CD8-positive, alpha-beta memory T cell (primary cell): ENCODE measurements around the gene UCHL3. TPM values are rescaled to one million over a fixed set of nuclear protein-coding genes. Genes with fewer than 3 reads are reported as not detected.

ENCODE experiments used
- CTCF ChIA-PET: fragments of 350-600 bp; sonication (Branson Sonifier 250); formaldehyde crosslinking; loops from one replicate; lab custom pipeline; 2021; ENCODE audit warnings: antibody characterized with exemption; lab: Charles Lee
- POLR2A ChIA-PET: fragments of 350-600 bp; sonication (Branson Sonifier 250); formaldehyde crosslinking; loops from one replicate; lab custom pipeline; 2021; ENCODE audit warnings: antibody characterized with exemption; lab: Charles Lee
- DNase-seq, 5 donors: peaks; one replicate each; pipeline versions ENCODE4 v3.0.0 to v3.0.0-alpha.2; 2020 to 2022; ENCODE audit warnings: mixed read lengths in 1 of 5
- H3K27ac ChIP-seq: one replicate; pipeline ENCODE4 v1.7.0; 2013; ENCODE audit warnings: low read depth, mild to moderate bottlenecking, low read length, moderate library complexity
- H3K27me3 ChIP-seq: 2 replicates; pipeline ENCODE4 v1.7.0; 2013; ENCODE audit warnings: low read length, mild to moderate bottlenecking; ENCODE audit not compliant: insufficient read depth, poor library complexity, severe bottlenecking
- H3K36me3 ChIP-seq: 2 replicates; pipeline ENCODE4 v1.7.0; 2013; ENCODE audit warnings: mild to moderate bottlenecking, low read length, moderate library complexity; ENCODE audit not compliant: insufficient read depth
- H3K4me1 ChIP-seq: 2 replicates; pipeline ENCODE4 v1.7.0; 2013; ENCODE audit warnings: mild to moderate bottlenecking, low read length, moderate library complexity; ENCODE audit not compliant: insufficient read depth
- H3K4me3 ChIP-seq: 2 replicates; pipeline ENCODE4 v1.7.0; 2013; ENCODE audit warnings: mild to moderate bottlenecking, low read length
- H3K9me3 ChIP-seq: 2 replicates; pipeline ENCODE4 v1.7.0; 2013; ENCODE audit warnings: mild to moderate bottlenecking, low read length
- H3K27ac Mint-ChIP-seq, 8 donors: one replicate each; pipeline ENCODE4 v1.8.0; 2020 to 2021; ENCODE audit warnings: mixed read lengths in 8 of 8, mild to moderate bottlenecking in 6 of 8, inconsistent platforms in 3 of 8, moderate library complexity in 3 of 8
- H3K27me3 Mint-ChIP-seq, 2 donors: one replicate each; pipeline ENCODE4 v1.8.0; 2020 to 2021; ENCODE audit warnings: mixed read lengths in 2 of 2, mild to moderate bottlenecking in 1 of 2, moderate library complexity in 1 of 2
- H3K36me3 Mint-ChIP-seq, 3 donors: one replicate each; pipeline ENCODE4 v1.8.0; 2020 to 2021; ENCODE audit warnings: mixed read lengths in 3 of 3, inconsistent platforms in 1 of 3, mild to moderate bottlenecking in 1 of 3
- H3K4me1 Mint-ChIP-seq, 3 donors: one replicate each; pipeline ENCODE4 v1.8.0; 2020 to 2021; ENCODE audit warnings: mixed read lengths in 3 of 3, inconsistent platforms in 1 of 3, mild to moderate bottlenecking in 1 of 3
- H3K4me3 Mint-ChIP-seq, 7 donors: one replicate each; pipeline ENCODE4 v1.8.0; 2020 to 2021; ENCODE audit warnings: mixed read lengths in 7 of 7, mild to moderate bottlenecking in 6 of 7, moderate library complexity in 4 of 7, inconsistent platforms in 2 of 7
- H3K9me3 Mint-ChIP-seq, 5 donors: one replicate each; pipeline ENCODE4 v1.8.0; 2020 to 2022; ENCODE audit warnings: mixed read lengths in 5 of 5, mild to moderate bottlenecking in 3 of 5, moderate library complexity in 2 of 5, inconsistent platforms in 1 of 5
- polyA plus RNA-seq: library from polyadenylated mRNA; unstranded; fragments of 300-500 nt; fragmentation: Illumina TruSeq; gene quantifications from one replicate; pipeline ENCODE4 v1.2.3, GENCODE V29; 2021
- total RNA-seq, 2 experiments: library from RNA; stranded (reverse); gene quantifications; one replicate each; pipeline ENCODE4 v1.2.3, GENCODE V29; 2021

The UCHL3 gene
- total and polyA plus RNA-seq, 3 experiments from 2014 or later: 37.1 to 47.3 (median 38.3) TPM

- Mint-ChIP-seq H3K27ac (no peak overlapping the region), H3K4me3 (no peak overlapping the region), H3K4me1 (no peaks in the 10 kb centered on the region), H3K36me3 (peaks cover 0 to 7% (median 2%) of the 10 kb centered on the region in 3 donors), H3K9me3 (no peaks in the 10 kb centered on the region), H3K27me3 (peaks cover 0 to 4% of the 10 kb centered on the region in 2 donors)
- ChIA-PET CTCF (no interaction called here), POLR2A (no interaction called here)
- no peak for DNase-seq
- Histone ChIP-seq H3K9me3 (no peaks in the 10 kb centered on the region), H3K36me3 (no peaks in the 10 kb centered on the region), H3K4me1 (no peaks in the 10 kb centered on the region), H3K4me3 (no peak overlapping the region), H3K27me3 (no peaks in the 10 kb centered on the region), H3K27ac (no peak overlapping the region)
Observed at GRCh38 chr13:75645141-75645540, 95.5 kb downstream of the UCHL3 start.

DNA sequence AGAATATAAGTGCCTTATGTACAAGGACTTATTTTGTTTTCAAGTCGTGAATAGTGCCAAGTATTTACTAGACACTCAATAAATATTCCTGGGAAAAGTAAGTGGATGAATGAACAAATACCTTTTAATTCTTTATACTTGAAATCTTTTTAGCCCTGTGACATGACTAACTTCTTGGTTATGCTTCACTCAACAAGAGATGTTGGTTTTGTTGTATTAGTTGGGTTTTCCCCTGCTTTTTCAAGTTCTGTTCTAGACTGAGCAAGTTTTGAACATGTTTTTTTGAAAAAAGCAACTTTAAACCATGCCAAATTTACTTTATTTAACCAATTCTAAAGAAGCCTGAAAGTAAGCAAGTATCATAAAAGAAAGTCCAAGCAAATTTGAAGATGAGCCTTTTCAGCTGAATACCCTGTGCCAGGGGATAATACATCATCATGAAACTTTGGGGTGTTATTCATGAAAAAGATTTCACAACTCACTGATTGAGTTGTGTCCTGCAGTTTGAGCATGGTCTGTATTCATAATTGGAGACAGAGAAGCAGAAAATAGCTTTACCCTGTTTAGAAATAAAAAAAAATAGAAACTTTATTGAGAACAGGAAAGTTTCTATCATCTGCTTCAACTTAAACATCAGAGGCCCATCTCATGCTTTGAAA lies 97.7 kb downstream of the UCHL3 start:
- Mint-ChIP-seq H3K27me3 (no peaks in the 10 kb centered on the region), H3K27ac (no peak overlapping the region), H3K4me3 (no peak overlapping the region), H3K4me1 (no peaks in the 10 kb centered on the region), H3K9me3 (no peaks in the 10 kb centered on the region), H3K36me3 (peaks cover 0 to 9% (median 2%) of the 10 kb centered on the region in 3 donors)
- DNase-seq: no peak
- no peaks in the 10 kb centered on the region for H3K4me1 ChIP-seq
- H3K36me3 ChIP-seq: no peaks in the 10 kb centered on the region
- no peak overlapping the region for H3K27ac ChIP-seq
- H3K4me3 ChIP-seq: no peak overlapping the region
- CTCF ChIA-PET: no interaction called here
- no peaks in the 10 kb centered on the region for H3K27me3 ChIP-seq
- POLR2A ChIA-PET: no interaction called here
- no peaks in the 10 kb centered on the region for H3K9me3 ChIP-seq

DNA sequence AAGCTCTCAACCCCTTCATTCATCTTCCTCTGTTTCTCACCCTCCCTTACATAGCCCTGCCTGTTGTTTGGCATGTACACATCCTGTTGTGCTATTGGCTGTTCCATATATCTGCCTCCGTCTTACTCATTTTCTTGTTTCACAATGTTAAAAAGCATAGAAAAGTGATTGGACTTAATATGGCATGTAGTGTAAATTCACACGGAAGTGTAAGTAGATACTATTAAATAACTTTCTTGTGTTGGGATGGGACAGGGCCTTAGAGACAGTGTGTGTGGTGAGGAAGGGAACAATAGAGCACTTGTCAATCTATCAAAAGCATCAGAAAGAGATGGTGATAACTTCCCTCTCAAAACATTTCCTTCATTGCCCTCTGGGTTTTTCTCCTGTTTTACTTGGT lies 98.9 kb downstream of the UCHL3 start:
- no peak for DNase-seq
- Mint-ChIP-seq H3K4me1 (no peaks in the 10 kb centered on the region), H3K9me3 (no peaks in the 10 kb centered on the region), H3K36me3 (peaks cover 0 to 9% (median 2%) of the 10 kb centered on the region in 3 donors), H3K27me3 (no peaks in the 10 kb centered on the region), H3K27ac (no peak overlapping the region), H3K4me3 (no peak overlapping the region)
- Histone ChIP-seq H3K4me3 (no peak overlapping the region), H3K9me3 (no peaks in the 10 kb centered on the region), H3K36me3 (no peaks in the 10 kb centered on the region), H3K4me1 (no peaks in the 10 kb centered on the region), H3K27me3 (no peaks in the 10 kb centered on the region), H3K27ac (no peak overlapping the region)
- ChIA-PET POLR2A (no interaction called here), CTCF (no interaction called here)

DNA sequence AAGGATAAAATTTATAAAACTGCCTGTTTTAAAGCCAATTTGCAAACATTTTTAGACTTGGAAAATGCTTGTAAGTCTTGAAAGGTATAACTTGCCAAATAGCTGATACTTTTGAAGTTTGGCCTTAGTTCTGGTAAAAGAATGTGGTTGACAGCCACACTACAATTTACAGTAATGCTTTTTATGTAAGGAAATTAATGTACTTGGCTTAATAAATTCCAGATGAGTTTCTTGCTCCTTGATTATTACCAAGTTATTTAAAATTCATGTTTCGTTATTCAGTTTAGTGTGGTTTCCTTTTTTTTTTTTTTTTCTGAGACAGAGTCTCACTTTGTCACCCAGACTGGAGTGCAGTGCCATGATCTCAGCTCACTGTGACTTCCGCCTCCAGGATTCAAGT lies 101.4 kb downstream of the UCHL3 start:
- Mint-ChIP-seq H3K27ac (no peak overlapping the region), H3K9me3 (no peaks in the 10 kb centered on the region), H3K4me1 (no peaks in the 10 kb centered on the region), H3K27me3 (no peaks in the 10 kb centered on the region), H3K4me3 (no peak overlapping the region), H3K36me3 (peaks cover 0 to 10% (median 2%) of the 10 kb centered on the region in 3 donors)
- no peaks in the 10 kb centered on the region for H3K4me1 ChIP-seq
- DNase-seq: no peak
- no peaks in the 10 kb centered on the region for H3K27me3 ChIP-seq
- ChIA-PET CTCF (no interaction called here), POLR2A (no interaction called here)
- H3K4me3 ChIP-seq: no peak overlapping the region
- no peaks in the 10 kb centered on the region for H3K9me3 ChIP-seq
- H3K27ac ChIP-seq: no peak overlapping the region
- H3K36me3 ChIP-seq: no peaks in the 10 kb centered on the region

DNA sequence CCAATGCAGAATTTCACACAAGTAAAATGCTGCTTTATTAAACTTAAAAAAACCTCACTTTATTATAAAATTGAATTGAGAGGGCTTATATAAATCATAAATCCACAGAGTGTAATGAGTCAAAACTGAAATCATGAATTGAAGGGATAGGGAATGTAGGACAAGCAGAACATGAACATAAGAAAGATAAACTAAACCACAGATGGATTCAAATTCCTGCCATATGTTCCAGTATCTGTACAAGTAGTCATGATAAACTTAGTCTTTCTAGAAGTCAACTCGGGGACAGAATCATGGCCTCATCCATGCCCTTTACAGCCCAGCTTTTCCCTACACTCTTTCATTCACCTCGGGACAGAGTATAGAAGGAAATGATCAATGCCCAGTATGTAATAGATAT lies 103.1 kb downstream of the UCHL3 start:
- Histone ChIP-seq H3K4me1 (no peaks in the 10 kb centered on the region), H3K27me3 (no peaks in the 10 kb centered on the region), H3K27ac (no peak overlapping the region), H3K36me3 (no peaks in the 10 kb centered on the region), H3K4me3 (no peak overlapping the region), H3K9me3 (no peaks in the 10 kb centered on the region)
- Mint-ChIP-seq H3K9me3 (no peaks in the 10 kb centered on the region), H3K4me3 (no peak overlapping the region), H3K27me3 (no peaks in the 10 kb centered on the region), H3K27ac (no peak overlapping the region), H3K4me1 (no peaks in the 10 kb centered on the region), H3K36me3 (peaks cover 0 to 8% (median 0%) of the 10 kb centered on the region in 3 donors)
- ChIA-PET POLR2A (no interaction called here), CTCF (no interaction called here)
- no peak for DNase-seq

Other genes with a start within 250 kb of the UCHL3 start
- 10 to 100 TPM; 45.7 to 50.8 TPM for gene TBC1D4, start 67.6 kb upstream of the UCHL3 start, total RNA-seq
- gene TBC1D4, start 67.6 kb upstream of the UCHL3 start, polyA plus RNA-seq: 10.7 TPM
- 100 to 1,000 TPM; 107 to 125 TPM for gene COMMD6, start 11.9 kb upstream of the UCHL3 start, total RNA-seq
- gene COMMD6, start 11.9 kb upstream of the UCHL3 start, polyA plus RNA-seq: 573 TPM
- 1 to 10 TPM; 4.6 to 4.7 TPM for gene LMO7, start 86.5 kb downstream of the UCHL3 start, total RNA-seq
- gene LMO7, start 86.5 kb downstream of the UCHL3 start, polyA plus RNA-seq: 4.9 TPM